Brain microvascular endothelial cell (primary cell): ENCODE results near the gene LYRM9.
"Not testable (repeated sequence)": the region's sequence is repeated elsewhere in the genome, so short reads cannot be mapped to it uniquely, and the experiment has no call there.

Experiments used
- DNase-seq: peaks from one replicate; pipeline ENCODE4 v3.0.0-alpha.2; 2020
- H3K27ac ChIP-seq: fragments of 250-450 bp; sonication (Bioruptor Pico); 2 replicates; pipeline ENCODE4 v1.5.1; 2020; ENCODE audit warnings: mild to moderate bottlenecking, moderate library complexity
- H3K27me3 ChIP-seq: fragments of 250-450 bp; sonication (Bioruptor Pico); replicated peaks from 2 replicates; pipeline ENCODE4 v1.5.1; 2020; ENCODE audit warnings: mild to moderate bottlenecking
- H3K36me3 ChIP-seq: fragments of 250-450 bp; sonication (Bioruptor Pico); replicated peaks from 2 replicates; pipeline ENCODE4 v1.5.1; 2020; ENCODE audit warnings: mild to moderate bottlenecking
- H3K4me3 ChIP-seq: 2 replicates; pipeline ENCODE4 v1.5.1; 2011; ENCODE audit warnings: low read depth, mild to moderate bottlenecking, control low read depth, low read length, moderate library complexity
- CTCF ChIP-seq: IDR thresholded peaks from 2 replicates; pipeline ENCODE4 v1.5.1; 2011; ENCODE audit warnings: low read depth, mild to moderate bottlenecking, moderate library complexity, low read length, control low read depth, inconsistent platforms; ENCODE audit errors: missing control alignments
- in situ Hi-C: cut with HindIII; loops from 2 replicates; pipeline ENCODE4 v1.10.0; 2017; ENCODE audit warnings: low sequenced_read_pairs, low pct_ligation_motif_present

The LYRM9 gene

GRCh38 chr17:27836651-27837050 is 56.5 kb downstream of the LYRM9 start:
- Histone ChIP-seq H3K27me3 (no peaks in the 10 kb centered on the region), H3K36me3 (no peaks in the 10 kb centered on the region)

GRCh38 chr17:27834571-27834970 is 58.6 kb downstream of the LYRM9 start:
- no peak for TF ChIP-seq CTCF
- DNase-seq, result no peak
- Histone ChIP-seq H3K4me3 (no peak overlapping the region), H3K36me3 (no peaks in the 10 kb centered on the region), H3K27ac (no peak overlapping the region), H3K27me3 (no peaks in the 10 kb centered on the region)
- in situ Hi-C loops, result no loop called here

More at GRCh38 chr17:27836651-27837050, 56.5 kb downstream of the LYRM9 start:
- no peak overlapping the region for H3K27ac ChIP-seq
- in situ Hi-C loops, result no loop called here
- TF ChIP-seq CTCF, result no peak
- DNase-seq, result no peak
- no peak overlapping the region for H3K4me3 ChIP-seq

GRCh38 chr17:27832831-27833230 is 60.3 kb downstream of the LYRM9 start:
- no peak overlapping the region for H3K27ac ChIP-seq
- no peak overlapping the region for H3K4me3 ChIP-seq
- H3K36me3 ChIP-seq, result no peaks in the 10 kb centered on the region
- DNase-seq, result no peak
- in situ Hi-C loops, result no loop called here
- TF ChIP-seq CTCF, result no peak
- peaks cover 2% of the 10 kb centered on the region for H3K27me3 ChIP-seq

GRCh38 chr17:27829888-27830287 is 63.3 kb downstream of the LYRM9 start:
- H3K36me3 ChIP-seq, H3K27ac ChIP-seq, H3K27me3 ChIP-seq, in situ Hi-C loops, DNase-seq, H3K4me3 ChIP-seq: not testable (repeated sequence)

GRCh38 chr17:27829143-27829711 is 63.9 kb downstream of the LYRM9 start:
- H3K27me3 ChIP-seq, H3K4me3 ChIP-seq, H3K27ac ChIP-seq, DNase-seq, in situ Hi-C loops, H3K36me3 ChIP-seq: not testable (repeated sequence)
